ENCODE measurements around the gene TMEM221. TPM values are rescaled to one million over a fixed set of nuclear protein-coding genes. Genes with fewer than 3 reads are reported as not detected.

Gene TMEM221
- total RNA-seq, 1 donor from 2014 or later, result not detected

- peak; percentile 62 for ATAC-seq
These were observed 7.0 kb downstream of the TMEM221 start for GRCh38 chr19:17441241-17442021.

GRCh38 chr19:17436874-17437267 is 11.6 kb downstream of the TMEM221 start:
- ATAC-seq, result no peak

GRCh38 chr19:17436094-17436873 is 12.2 kb downstream of the TMEM221 start:
- no peak for ATAC-seq

GRCh38 chr19:17435218-17435617 is 13.2 kb downstream of the TMEM221 start:
- ATAC-seq, result no peak

GRCh38 chr19:17431417-17431816 is 17.1 kb downstream of the TMEM221 start:
- ATAC-seq, result no peak

GRCh38 chr19:17429641-17430113 is 18.8 kb downstream of the TMEM221 start:
- peak; percentile 42 for ATAC-seq

GRCh38 chr19:17424743-17425365 is 23.6 kb downstream of the TMEM221 start:
- no peak for ATAC-seq

GRCh38 chr19:17423429-17424208 is 24.8 kb downstream of the TMEM221 start:
- no peak for ATAC-seq

GRCh38 chr19:17421942-17422341 is 26.5 kb downstream of the TMEM221 start:
- no peak for ATAC-seq

GRCh38 chr19:17420475-17420924 is 28.0 kb downstream of the TMEM221 start:
- peak; percentile 56 for ATAC-seq

- peak; percentile 96 for ATAC-seq
These were observed 28.6 kb downstream of the TMEM221 start, which contains the start of gene MVB12A for GRCh38 chr19:17419621-17420474. TSS of gene MVB12A (plus strand) at chr19:17420047. CDS start at chr19:17420136, 89 bp downstream.

GRCh38 chr19:17419154-17419620 is 29.3 kb downstream of the TMEM221 start:
- no peak for ATAC-seq

- no peak for ATAC-seq
These were observed 29.8 kb downstream of the TMEM221 start for GRCh38 chr19:17418710-17419109.

- no peak for ATAC-seq
These were observed 33.3 kb downstream of the TMEM221 start for GRCh38 chr19:17415121-17415520.

GRCh38 chr19:17414097-17414496 is 34.4 kb downstream of the TMEM221 start:
- ATAC-seq, result no peak

- no peak for ATAC-seq
These were observed 36.7 kb downstream of the TMEM221 start for GRCh38 chr19:17411801-17412200.

- ATAC-seq, result no peak
These were observed 38.5 kb downstream of the TMEM221 start for GRCh38 chr19:17409990-17410389.

GRCh38 chr19:17406887-17407196 is 41.6 kb downstream of the TMEM221 start:
- ATAC-seq, result no peak

- ATAC-seq, result no peak
These were observed 42.2 kb downstream of the TMEM221 start for GRCh38 chr19:17406046-17406886.
